Activated naive CD8-positive, alpha-beta T cell treated with anti-CD3 and anti-CD28 coated beads, Interleukin-2, amount 50 U/mL, for 24 hours (primary cell): ENCODE measurements around the gene EIF4A2.
A peak's percentile ranks its signal among the peaks of the same experiment; 100 is the strongest.

Experiments
- ATAC-seq: fragments of 150-1000 bp; cut with Tn5 transposase; one replicate; pipeline ENCODE4 v1.10.0; 2021
- DNase-seq: peaks from one replicate; pipeline ENCODE4 v3.0.0; 2021
- H3K27ac Mint-ChIP-seq: one replicate; pipeline ENCODE4 v1.8.0; 2021; ENCODE audit warnings: mild to moderate bottlenecking, mixed read lengths
- H3K27me3 Mint-ChIP-seq: one replicate; pipeline ENCODE4 v1.8.0; 2021; ENCODE audit warnings: mixed read lengths
- H3K36me3 Mint-ChIP-seq: one replicate; pipeline ENCODE4 v1.8.0; 2021; ENCODE audit warnings: low read depth, mixed read lengths
- H3K4me1 Mint-ChIP-seq: one replicate; pipeline ENCODE4 v1.8.0; 2021; ENCODE audit warnings: mixed read lengths
- H3K4me3 Mint-ChIP-seq: one replicate; pipeline ENCODE4 v1.8.0; 2021; ENCODE audit warnings: mild to moderate bottlenecking, moderate library complexity, mixed read lengths
- H3K9me3 Mint-ChIP-seq: one replicate; pipeline ENCODE4 v1.8.0; 2021; ENCODE audit warnings: mixed read lengths

Gene EIF4A2

GRCh38 chr3:186772701-186773417 lies 10.5 kb upstream of the EIF4A2 start:
- Mint-ChIP-seq H3K36me3 (no peaks in the 10 kb centered on the region), H3K27me3 (no peaks in the 10 kb centered on the region), H3K9me3 (no peaks in the 10 kb centered on the region), H3K27ac (peak overlapping the region; percentile 96), H3K4me1 (peaks cover 18% of the 10 kb centered on the region), H3K4me3 (peak overlapping the region; percentile 92)
- peak; percentile 82 for DNase-seq
- peak; percentile 95 for ATAC-seq

- ATAC-seq (no peak), DNase-seq (no peak)
- peaks cover 1% of the 10 kb centered on the region for H3K27me3 Mint-ChIP-seq
- H3K36me3 Mint-ChIP-seq, result no peaks in the 10 kb centered on the region
- no peaks in the 10 kb centered on the region for H3K9me3 Mint-ChIP-seq
- H3K4me1 Mint-ChIP-seq, result peaks cover 18% of the 10 kb centered on the region
- no peak overlapping the region for H3K27ac Mint-ChIP-seq
- no peak overlapping the region for H3K4me3 Mint-ChIP-seq
Measured at GRCh38 chr3:186775999-186776398, 7.4 kb upstream of the EIF4A2 start.

GRCh38 chr3:186779204-186779603 lies 4.2 kb upstream of the EIF4A2 start:
- DNase-seq, result no peak
- H3K4me1 Mint-ChIP-seq, result peaks cover 14% of the 10 kb centered on the region
- H3K4me3 Mint-ChIP-seq, result no peak overlapping the region
- H3K27me3 Mint-ChIP-seq, result peaks cover 4% of the 10 kb centered on the region
- no peak for ATAC-seq
- no peak overlapping the region for H3K27ac Mint-ChIP-seq
- H3K9me3 Mint-ChIP-seq, result no peaks in the 10 kb centered on the region
- H3K36me3 Mint-ChIP-seq, result peaks cover 11% of the 10 kb centered on the region

- peak overlapping the region; percentile 100 for H3K27ac Mint-ChIP-seq
- H3K9me3 Mint-ChIP-seq, result no peaks in the 10 kb centered on the region
- peak overlapping the region; percentile 99 for H3K4me3 Mint-ChIP-seq
- H3K36me3 Mint-ChIP-seq, result peaks cover 45% of the 10 kb centered on the region
- peaks cover 47% of the 10 kb centered on the region for H3K4me1 Mint-ChIP-seq
- ATAC-seq, result no peak
- no peak for DNase-seq
- peaks cover 7% of the 10 kb centered on the region for H3K27me3 Mint-ChIP-seq
Measured at GRCh38 chr3:186782542-186783057, 777 bp upstream of the EIF4A2 start.

GRCh38 chr3:186783731-186784515 lies 546 bp downstream of the EIF4A2 start:
- H3K4me1 Mint-ChIP-seq, result peaks cover 60% of the 10 kb centered on the region
- H3K27me3 Mint-ChIP-seq, result peaks cover 7% of the 10 kb centered on the region
- peak; percentile 65 for DNase-seq
- no peaks in the 10 kb centered on the region for H3K9me3 Mint-ChIP-seq
- H3K27ac Mint-ChIP-seq, result peak overlapping the region; percentile 100
- peak; percentile 60 for ATAC-seq
- peak overlapping the region; percentile 99 for H3K4me3 Mint-ChIP-seq
- H3K36me3 Mint-ChIP-seq, result peaks cover 58% of the 10 kb centered on the region

- no peaks in the 10 kb centered on the region for H3K9me3 Mint-ChIP-seq
- DNase-seq (no peak), ATAC-seq (no peak)
- peak overlapping the region; percentile 100 for H3K27ac Mint-ChIP-seq
- peaks cover 5% of the 10 kb centered on the region for H3K27me3 Mint-ChIP-seq
- peaks cover 67% of the 10 kb centered on the region for H3K36me3 Mint-ChIP-seq
- peaks cover 66% of the 10 kb centered on the region for H3K4me1 Mint-ChIP-seq
- peak overlapping the region; percentile 99 for H3K4me3 Mint-ChIP-seq
Measured at GRCh38 chr3:186784820-186785494, 1.6 kb downstream of the EIF4A2 start.

GRCh38 chr3:186785495-186786018 lies 2.2 kb downstream of the EIF4A2 start:
- Mint-ChIP-seq H3K36me3 (peaks cover 73% of the 10 kb centered on the region), H3K4me1 (peaks cover 66% of the 10 kb centered on the region), H3K27me3 (peaks cover 5% of the 10 kb centered on the region), H3K4me3 (peak overlapping the region; percentile 99), H3K9me3 (no peaks in the 10 kb centered on the region), H3K27ac (peak overlapping the region; percentile 100)
- DNase-seq (no peak), ATAC-seq (no peak)

- peaks cover 5% of the 10 kb centered on the region for H3K27me3 Mint-ChIP-seq
- H3K27ac Mint-ChIP-seq, result peak overlapping the region; percentile 100
- H3K9me3 Mint-ChIP-seq, result no peaks in the 10 kb centered on the region
- ATAC-seq (no peak), DNase-seq (no peak)
- H3K36me3 Mint-ChIP-seq, result peaks cover 81% of the 10 kb centered on the region
- H3K4me3 Mint-ChIP-seq, result peak overlapping the region; percentile 99
- H3K4me1 Mint-ChIP-seq, result peaks cover 65% of the 10 kb centered on the region
Measured at GRCh38 chr3:186786922-186787321, 3.5 kb downstream of the EIF4A2 start.

GRCh38 chr3:186787642-186788481 lies 4.5 kb downstream of the EIF4A2 start:
- Mint-ChIP-seq H3K27me3 (peaks cover 5% of the 10 kb centered on the region), H3K36me3 (peaks cover 90% of the 10 kb centered on the region), H3K9me3 (no peaks in the 10 kb centered on the region), H3K27ac (peak overlapping the region; percentile 100), H3K4me3 (peak overlapping the region; percentile 99), H3K4me1 (peaks cover 57% of the 10 kb centered on the region)
- ATAC-seq (no peak), DNase-seq (no peak)

- no peak for ATAC-seq
- H3K9me3 Mint-ChIP-seq, result no peaks in the 10 kb centered on the region
- H3K36me3 Mint-ChIP-seq, result peaks cover 92% of the 10 kb centered on the region
- no peak for DNase-seq
- H3K27ac Mint-ChIP-seq, result peak overlapping the region; percentile 100
- H3K4me1 Mint-ChIP-seq, result peaks cover 54% of the 10 kb centered on the region
- H3K27me3 Mint-ChIP-seq, result peaks cover 2% of the 10 kb centered on the region
- peak overlapping the region; percentile 99 for H3K4me3 Mint-ChIP-seq
Measured at GRCh38 chr3:186788482-186789370, 5.3 kb downstream of the EIF4A2 start.

GRCh38 chr3:186789554-186790260 lies 6.3 kb downstream of the EIF4A2 start:
- no peak for DNase-seq
- peak overlapping the region; percentile 99 for H3K4me3 Mint-ChIP-seq
- H3K4me1 Mint-ChIP-seq, result peaks cover 47% of the 10 kb centered on the region
- peak; percentile 17 for ATAC-seq
- no peaks in the 10 kb centered on the region for H3K27me3 Mint-ChIP-seq
- H3K36me3 Mint-ChIP-seq, result peaks cover 90% of the 10 kb centered on the region
- no peaks in the 10 kb centered on the region for H3K9me3 Mint-ChIP-seq
- H3K27ac Mint-ChIP-seq, result peak overlapping the region; percentile 100

GRCh38 chr3:186790261-186790981 lies 7.0 kb downstream of the EIF4A2 start:
- peaks cover 85% of the 10 kb centered on the region for H3K36me3 Mint-ChIP-seq

More at GRCh38 chr3:186790261-186790981, 7.0 kb downstream of the EIF4A2 start:
- ATAC-seq (peak; percentile 41), DNase-seq (peak; percentile 38)
- H3K4me3 Mint-ChIP-seq, result peak overlapping the region; percentile 99
- H3K4me1 Mint-ChIP-seq, result peaks cover 41% of the 10 kb centered on the region
- H3K9me3 Mint-ChIP-seq, result no peaks in the 10 kb centered on the region
- H3K27me3 Mint-ChIP-seq, result no peaks in the 10 kb centered on the region
- peak overlapping the region; percentile 100 for H3K27ac Mint-ChIP-seq
